ENCODE measurements around the gene CPSF6.

CPSF6 gene

GRCh38 chr12:69318225-69318624, 78.9 kb downstream of the CPSF6 start:
- no peaks in the 10 kb centered on the region for H4K20me1 ChIP-seq
- H3K9ac ChIP-seq: no peak overlapping the region
- no peak overlapping the region for H3K4me3 ChIP-seq
- peaks cover 58% of the 10 kb centered on the region for H3K9me3 ChIP-seq
- no peaks in the 10 kb centered on the region for H3K27me3 ChIP-seq
- H3K4me1 ChIP-seq: peaks cover 11% of the 10 kb centered on the region
- H3K27ac ChIP-seq: no peak overlapping the region
- TF ChIP-seq Cebpa-rat (IDR thresholded peaks at IDR 0.05): no peak
- no peak overlapping the region for H3K4me2 ChIP-seq
- no peaks in the 10 kb centered on the region for H3K36me3 ChIP-seq

- peak overlapping the region; percentile 47 for H3K4me2 ChIP-seq
These were observed 82.0 kb downstream of the CPSF6 start for GRCh38 chr12:69321351-69321750.

More at GRCh38 chr12:69321351-69321750, 82.0 kb downstream of the CPSF6 start:
- TF ChIP-seq Cebpa-rat (IDR thresholded peaks at IDR 0.05): no peak
- H3K4me3 ChIP-seq: no peak overlapping the region
- no peak overlapping the region for H3K9ac ChIP-seq
- H3K27ac ChIP-seq: no peak overlapping the region
- peaks cover 47% of the 10 kb centered on the region for H3K9me3 ChIP-seq
- H3K27me3 ChIP-seq: no peaks in the 10 kb centered on the region
- H3K4me1 ChIP-seq: peaks cover 18% of the 10 kb centered on the region
- H4K20me1 ChIP-seq: no peaks in the 10 kb centered on the region
- no peaks in the 10 kb centered on the region for H3K36me3 ChIP-seq

Measured in BLaER1 (cell line).